SK-N-SH treated with all-trans-retinoic acid at 6 μM for 48 hours (cell line): ENCODE data around the gene IFI27.

Source experiments
- PPARA ChIP-seq: fragments of 250-450 bp; sonication (Bioruptor Pico); IDR thresholded peaks from 2 replicates; pipeline ENCODE4 v1.5.0; 2020; ENCODE audit warnings: mild to moderate bottlenecking, borderline replicate concordance
- TCF4 ChIP-seq: fragments of 250-450 bp; sonication (Bioruptor Pico); IDR thresholded peaks from 2 replicates; pipeline ENCODE4 v1.8.0; 2021; ENCODE audit warnings: mild to moderate bottlenecking, moderate library complexity, borderline replicate concordance
- TF ChIP-seq, protein P1 (sequence below): fragments of 250-450 bp; sonication (Bioruptor Pico); IDR thresholded peaks from 2 replicates; pipeline ENCODE4 v1.5.0; 2020; ENCODE audit warnings: mild to moderate bottlenecking, moderate library complexity

DNA sequence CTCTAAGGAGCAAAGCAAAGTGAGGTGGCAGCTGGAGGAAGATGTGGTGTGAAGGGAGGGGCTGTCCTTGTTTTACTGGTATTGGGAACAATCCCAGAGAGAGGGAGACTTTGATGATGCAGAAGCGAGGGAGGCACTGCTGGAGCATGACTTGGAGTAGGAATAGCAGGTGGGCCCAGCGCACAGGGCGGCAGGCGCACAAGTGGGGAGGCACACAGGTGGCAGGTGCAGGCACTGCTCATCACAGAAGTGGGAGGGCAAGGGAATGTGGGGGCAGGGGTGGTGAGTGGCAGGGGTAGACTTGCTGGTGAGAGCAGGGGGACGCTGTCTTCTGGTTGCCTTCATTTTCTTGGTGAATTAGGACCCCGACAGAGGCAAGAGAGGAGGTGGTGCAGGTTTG is 11.5 kb upstream of the IFI27 start:
- no peak for TF ChIP-seq TCF4
- TF ChIP-seq, protein P1, sequence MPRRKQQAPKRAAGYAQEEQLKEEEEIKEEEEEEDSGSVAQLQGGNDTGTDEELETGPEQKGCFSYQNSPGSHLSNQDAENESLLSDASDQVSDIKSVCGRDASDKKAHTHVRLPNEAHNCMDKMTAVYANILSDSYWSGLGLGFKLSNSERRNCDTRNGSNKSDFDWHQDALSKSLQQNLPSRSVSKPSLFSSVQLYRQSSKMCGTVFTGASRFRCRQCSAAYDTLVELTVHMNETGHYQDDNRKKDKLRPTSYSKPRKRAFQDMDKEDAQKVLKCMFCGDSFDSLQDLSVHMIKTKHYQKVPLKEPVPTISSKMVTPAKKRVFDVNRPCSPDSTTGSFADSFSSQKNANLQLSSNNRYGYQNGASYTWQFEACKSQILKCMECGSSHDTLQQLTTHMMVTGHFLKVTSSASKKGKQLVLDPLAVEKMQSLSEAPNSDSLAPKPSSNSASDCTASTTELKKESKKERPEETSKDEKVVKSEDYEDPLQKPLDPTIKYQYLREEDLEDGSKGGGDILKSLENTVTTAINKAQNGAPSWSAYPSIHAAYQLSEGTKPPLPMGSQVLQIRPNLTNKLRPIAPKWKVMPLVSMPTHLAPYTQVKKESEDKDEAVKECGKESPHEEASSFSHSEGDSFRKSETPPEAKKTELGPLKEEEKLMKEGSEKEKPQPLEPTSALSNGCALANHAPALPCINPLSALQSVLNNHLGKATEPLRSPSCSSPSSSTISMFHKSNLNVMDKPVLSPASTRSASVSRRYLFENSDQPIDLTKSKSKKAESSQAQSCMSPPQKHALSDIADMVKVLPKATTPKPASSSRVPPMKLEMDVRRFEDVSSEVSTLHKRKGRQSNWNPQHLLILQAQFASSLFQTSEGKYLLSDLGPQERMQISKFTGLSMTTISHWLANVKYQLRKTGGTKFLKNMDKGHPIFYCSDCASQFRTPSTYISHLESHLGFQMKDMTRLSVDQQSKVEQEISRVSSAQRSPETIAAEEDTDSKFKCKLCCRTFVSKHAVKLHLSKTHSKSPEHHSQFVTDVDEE (CRISPR knock-in tag), result no peak
- TF ChIP-seq PPARA, result no peak
